ENCODE measurements around the gene KIF12. TPM values are rescaled to one million over a fixed set of nuclear protein-coding genes. Genes with fewer than 3 reads are reported as not detected.

Gene KIF12
- total and polyA plus RNA-seq, 2 experiments from 2014 or later = 39.9 to 97.3 TPM

DNA sequence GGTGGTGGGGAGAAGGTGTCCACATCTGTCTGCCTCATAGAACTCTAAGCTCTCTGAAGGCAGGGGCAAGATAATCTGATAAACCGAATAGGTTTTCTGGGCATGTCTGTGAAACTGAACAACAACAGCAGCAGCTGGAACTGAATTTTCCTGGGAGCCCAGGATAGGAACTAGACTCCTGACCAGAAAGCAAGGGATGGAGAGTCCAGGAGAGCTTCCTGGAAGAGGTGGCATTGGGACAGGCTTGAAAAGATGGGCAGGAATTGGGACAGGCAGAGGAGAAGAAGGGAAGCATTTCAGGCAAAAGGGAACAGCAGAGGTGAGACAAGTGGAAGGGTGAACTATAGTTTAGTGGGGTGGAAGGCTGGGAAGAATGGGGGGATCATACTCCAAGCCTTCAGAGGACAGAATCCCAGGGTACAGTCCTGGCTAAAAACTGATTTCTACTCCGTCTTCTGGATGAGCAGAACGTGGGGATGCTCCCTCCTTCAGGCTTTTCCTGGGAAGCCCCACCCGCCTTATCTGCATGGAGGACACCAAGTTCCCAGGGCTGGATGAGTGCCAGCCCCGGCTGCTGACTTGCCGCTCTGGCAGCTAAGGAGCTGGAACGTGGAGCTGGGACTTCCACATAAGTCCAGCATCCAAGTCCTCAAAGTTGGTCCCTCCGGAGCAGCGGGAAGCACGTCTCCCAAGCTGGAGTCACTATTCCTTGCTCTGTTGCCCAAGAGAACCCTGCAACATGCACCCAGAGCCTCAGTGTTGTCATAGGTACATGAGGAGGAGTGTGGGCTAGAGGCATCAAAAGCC lies 13.9 kb upstream of the KIF12 start:
- Histone ChIP-seq H3K27me3 (no peaks in the 10 kb centered on the region), H2AFZ (no peak overlapping the region), H3K9me3 (ENCODE audit: low read depth) (no peaks in the 10 kb centered on the region), H3K36me3 (replicated peaks; ENCODE audit: insufficient read depth, low read depth) (no peaks in the 10 kb centered on the region), H3K4me1 (ENCODE audit: insufficient read depth) (peaks cover 5% of the 10 kb centered on the region), H3K27ac (no peak overlapping the region), H3K4me3 (no peak overlapping the region), H3K4me2 (no peak overlapping the region), H4K20me1 (ENCODE audit: insufficient read depth, poor library complexity, severe bottlenecking) (no peaks in the 10 kb centered on the region), H3K79me2 (no peaks in the 10 kb centered on the region), H3K9me2 (replicated peaks; ENCODE audit: insufficient read depth) (no peaks in the 10 kb centered on the region)
- no peak for TF ChIP-seq EZH2 (IDR thresholded peaks at IDR 0.05; ENCODE audit: borderline replicate concordance)
- no peak for TF ChIP-seq EZH2phosphoT487 (IDR thresholded peaks at IDR 0.05; ENCODE audit: low read depth, severe bottlenecking, unreplicated experiment)
- TF ChIP-seq, protein P1, sequence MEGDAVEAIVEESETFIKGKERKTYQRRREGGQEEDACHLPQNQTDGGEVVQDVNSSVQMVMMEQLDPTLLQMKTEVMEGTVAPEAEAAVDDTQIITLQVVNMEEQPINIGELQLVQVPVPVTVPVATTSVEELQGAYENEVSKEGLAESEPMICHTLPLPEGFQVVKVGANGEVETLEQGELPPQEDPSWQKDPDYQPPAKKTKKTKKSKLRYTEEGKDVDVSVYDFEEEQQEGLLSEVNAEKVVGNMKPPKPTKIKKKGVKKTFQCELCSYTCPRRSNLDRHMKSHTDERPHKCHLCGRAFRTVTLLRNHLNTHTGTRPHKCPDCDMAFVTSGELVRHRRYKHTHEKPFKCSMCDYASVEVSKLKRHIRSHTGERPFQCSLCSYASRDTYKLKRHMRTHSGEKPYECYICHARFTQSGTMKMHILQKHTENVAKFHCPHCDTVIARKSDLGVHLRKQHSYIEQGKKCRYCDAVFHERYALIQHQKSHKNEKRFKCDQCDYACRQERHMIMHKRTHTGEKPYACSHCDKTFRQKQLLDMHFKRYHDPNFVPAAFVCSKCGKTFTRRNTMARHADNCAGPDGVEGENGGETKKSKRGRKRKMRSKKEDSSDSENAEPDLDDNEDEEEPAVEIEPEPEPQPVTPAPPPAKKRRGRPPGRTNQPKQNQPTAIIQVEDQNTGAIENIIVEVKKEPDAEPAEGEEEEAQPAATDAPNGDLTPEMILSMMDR (IDR thresholded peaks at IDR 0.05; ENCODE audit: poor library complexity) = no peak
- DNase-seq (ENCODE audit: low spot score) = peak; percentile 78
- WGBS (ENCODE audit: low lambda C conversion rate, missing lambda C conversion rate) = 55% methylated on average over 10 of the region's 10 CpGs

DNA sequence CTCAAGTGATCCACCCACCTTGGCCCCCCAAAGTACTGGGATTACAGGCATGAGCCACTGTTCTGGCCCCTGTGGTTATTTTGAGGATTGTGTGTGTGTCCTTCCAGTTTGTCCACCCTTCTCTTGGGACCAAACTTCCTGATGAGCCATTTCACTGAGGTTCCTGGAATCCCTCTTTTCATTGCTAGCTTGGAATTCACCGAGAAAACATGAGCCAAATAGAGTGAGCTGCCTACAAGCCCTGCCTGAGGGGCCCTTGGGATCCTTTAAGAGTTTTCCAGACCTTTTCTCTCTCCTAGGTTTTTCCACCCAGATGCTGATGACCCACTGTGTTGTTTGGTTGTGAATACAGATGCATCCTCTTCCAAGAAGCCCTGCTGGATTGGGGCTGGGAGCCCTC lies 13.2 kb upstream of the KIF12 start:
- Histone ChIP-seq H3K27me3 (no peaks in the 10 kb centered on the region), H3K36me3 (replicated peaks; ENCODE audit: insufficient read depth, low read depth) (no peaks in the 10 kb centered on the region), H3K79me2 (no peaks in the 10 kb centered on the region), H3K27ac (no peak overlapping the region), H3K4me1 (ENCODE audit: insufficient read depth) (no peaks in the 10 kb centered on the region), H3K4me3 (no peak overlapping the region), H3K4me2 (no peak overlapping the region), H4K20me1 (ENCODE audit: insufficient read depth, poor library complexity, severe bottlenecking) (no peaks in the 10 kb centered on the region), H3K9me2 (replicated peaks; ENCODE audit: insufficient read depth) (no peaks in the 10 kb centered on the region), H2AFZ (no peak overlapping the region), H3K9me3 (ENCODE audit: low read depth) (no peaks in the 10 kb centered on the region)
- TF ChIP-seq EZH2phosphoT487 (IDR thresholded peaks at IDR 0.05; ENCODE audit: low read depth, severe bottlenecking, unreplicated experiment) = no peak
- no peak for TF ChIP-seq EZH2 (IDR thresholded peaks at IDR 0.05; ENCODE audit: borderline replicate concordance)
- TF ChIP-seq, protein P1 (IDR thresholded peaks at IDR 0.05; ENCODE audit: poor library complexity) = no peak
- DNase-seq (ENCODE audit: low spot score) = no peak
- 77% methylated on average over 1 of the region's 1 CpG for WGBS (ENCODE audit: low lambda C conversion rate, missing lambda C conversion rate)

- Histone ChIP-seq H3K4me3 (no peak overlapping the region), H2AFZ (no peak overlapping the region), H3K9me2 (replicated peaks; ENCODE audit: insufficient read depth) (no peaks in the 10 kb centered on the region), H3K4me1 (ENCODE audit: insufficient read depth) (no peaks in the 10 kb centered on the region), H4K20me1 (ENCODE audit: insufficient read depth, poor library complexity, severe bottlenecking) (no peaks in the 10 kb centered on the region), H3K36me3 (replicated peaks; ENCODE audit: insufficient read depth, low read depth) (no peaks in the 10 kb centered on the region), H3K27ac (no peak overlapping the region), H3K9me3 (ENCODE audit: low read depth) (no peaks in the 10 kb centered on the region), H3K27me3 (peaks cover 3% of the 10 kb centered on the region), H3K4me2 (no peak overlapping the region), H3K79me2 (no peaks in the 10 kb centered on the region)
- no peak for DNase-seq (ENCODE audit: low spot score)
- TF ChIP-seq EZH2 (IDR thresholded peaks at IDR 0.05; ENCODE audit: borderline replicate concordance) (no peak), EZH2phosphoT487 (IDR thresholded peaks at IDR 0.05; ENCODE audit: low read depth, severe bottlenecking, unreplicated experiment) (no peak)
- TF ChIP-seq, protein P1 (IDR thresholded peaks at IDR 0.05; ENCODE audit: poor library complexity) = no peak
- WGBS (ENCODE audit: low lambda C conversion rate, missing lambda C conversion rate) = 82% methylated on average over 2 of the region's 2 CpGs
These were observed 11.1 kb upstream of the KIF12 start for GRCh38 chr9:114110180-114110579.
